ENCODE data around the gene CAPZA2.

DNA sequence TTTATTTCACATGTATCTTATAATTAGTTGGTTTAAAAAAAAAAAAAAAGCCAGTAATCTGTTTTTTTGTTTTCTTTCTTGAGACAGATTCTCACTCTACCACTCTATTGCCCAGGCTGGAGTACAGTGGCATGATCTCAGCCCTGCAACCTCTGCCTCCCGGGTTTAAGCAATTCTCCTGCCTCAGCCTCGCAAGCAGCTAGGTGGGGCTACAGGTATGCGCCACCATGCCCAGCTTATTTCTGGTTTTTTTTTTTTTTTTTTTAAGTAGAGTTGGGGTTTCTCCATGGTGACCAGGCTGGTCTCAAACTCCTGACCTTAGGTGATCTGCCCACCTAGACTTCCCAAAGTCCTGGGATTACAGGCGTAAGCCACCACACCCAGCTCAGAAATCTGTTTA, 34.1 kb upstream of the CAPZA2 start:
- TF ChIP-seq, protein P1, sequence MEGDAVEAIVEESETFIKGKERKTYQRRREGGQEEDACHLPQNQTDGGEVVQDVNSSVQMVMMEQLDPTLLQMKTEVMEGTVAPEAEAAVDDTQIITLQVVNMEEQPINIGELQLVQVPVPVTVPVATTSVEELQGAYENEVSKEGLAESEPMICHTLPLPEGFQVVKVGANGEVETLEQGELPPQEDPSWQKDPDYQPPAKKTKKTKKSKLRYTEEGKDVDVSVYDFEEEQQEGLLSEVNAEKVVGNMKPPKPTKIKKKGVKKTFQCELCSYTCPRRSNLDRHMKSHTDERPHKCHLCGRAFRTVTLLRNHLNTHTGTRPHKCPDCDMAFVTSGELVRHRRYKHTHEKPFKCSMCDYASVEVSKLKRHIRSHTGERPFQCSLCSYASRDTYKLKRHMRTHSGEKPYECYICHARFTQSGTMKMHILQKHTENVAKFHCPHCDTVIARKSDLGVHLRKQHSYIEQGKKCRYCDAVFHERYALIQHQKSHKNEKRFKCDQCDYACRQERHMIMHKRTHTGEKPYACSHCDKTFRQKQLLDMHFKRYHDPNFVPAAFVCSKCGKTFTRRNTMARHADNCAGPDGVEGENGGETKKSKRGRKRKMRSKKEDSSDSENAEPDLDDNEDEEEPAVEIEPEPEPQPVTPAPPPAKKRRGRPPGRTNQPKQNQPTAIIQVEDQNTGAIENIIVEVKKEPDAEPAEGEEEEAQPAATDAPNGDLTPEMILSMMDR (tag by site-specific recombination; IDR thresholded peaks at IDR 0.05) = no peak
- no peak for TF ChIP-seq ZNF248 (tag by site-specific recombination; IDR thresholded peaks at IDR 0.05)
- no peak for TF ChIP-seq MZF1 (tag by site-specific recombination; IDR thresholded peaks at IDR 0.05; ENCODE audit: borderline replicate concordance)
- no peak for TF ChIP-seq ZSCAN30 (tag by site-specific recombination; IDR thresholded peaks at IDR 0.05)
- TF ChIP-seq, protein P2, sequence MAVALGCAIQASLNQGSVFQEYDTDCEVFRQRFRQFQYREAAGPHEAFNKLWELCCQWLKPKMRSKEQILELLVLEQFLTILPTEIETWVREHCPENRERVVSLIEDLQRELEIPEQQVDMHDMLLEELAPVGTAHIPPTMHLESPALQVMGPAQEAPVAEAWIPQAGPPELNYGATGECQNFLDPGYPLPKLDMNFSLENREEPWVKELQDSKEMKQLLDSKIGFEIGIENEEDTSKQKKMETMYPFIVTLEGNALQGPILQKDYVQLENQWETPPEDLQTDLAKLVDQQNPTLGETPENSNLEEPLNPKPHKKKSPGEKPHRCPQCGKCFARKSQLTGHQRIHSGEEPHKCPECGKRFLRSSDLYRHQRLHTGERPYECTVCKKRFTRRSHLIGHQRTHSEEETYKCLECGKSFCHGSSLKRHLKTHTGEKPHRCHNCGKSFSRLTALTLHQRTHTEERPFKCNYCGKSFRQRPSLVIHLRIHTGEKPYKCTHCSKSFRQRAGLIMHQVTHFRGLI (tag by site-specific recombination; IDR thresholded peaks at IDR 0.05) = no peak
- TF ChIP-seq ZBTB1 (tag by site-specific recombination; IDR thresholded peaks at IDR 0.05) = no peak
- TF ChIP-seq ZNF629 (tag by site-specific recombination; IDR thresholded peaks at IDR 0.05) = no peak
- TF ChIP-seq ZNF138 (tag by site-specific recombination; IDR thresholded peaks at IDR 0.05; ENCODE audit: borderline replicate concordance) = no peak
- no peak for TF ChIP-seq KLF10 (tag by site-specific recombination; IDR thresholded peaks at IDR 0.05)
- no peak for TF ChIP-seq KLF16 (tag by site-specific recombination; IDR thresholded peaks at IDR 0.05)
- TF ChIP-seq ZFP37 (tag by site-specific recombination; IDR thresholded peaks at IDR 0.05) = no peak
- TF ChIP-seq ZBTB26 (tag by site-specific recombination; optimal IDR thresholded peaks at IDR 0.05) = no peak
- no peak for TF ChIP-seq ZNF549 (tag by site-specific recombination; IDR thresholded peaks at IDR 0.05)
- no peak for TF ChIP-seq SETDB1 (IDR thresholded peaks at IDR 0.05; ENCODE audit: insufficient read length, low read length)

Data from HEK293 (cell line).